Measurements from ENCODE around the gene ZFR2. TPM values are rescaled to one million over a fixed set of nuclear protein-coding genes. Genes with fewer than 3 reads are reported as not detected.

The ZFR2 gene
- total RNA-seq, 1 donor from 2014 or later: not detected

DNA sequence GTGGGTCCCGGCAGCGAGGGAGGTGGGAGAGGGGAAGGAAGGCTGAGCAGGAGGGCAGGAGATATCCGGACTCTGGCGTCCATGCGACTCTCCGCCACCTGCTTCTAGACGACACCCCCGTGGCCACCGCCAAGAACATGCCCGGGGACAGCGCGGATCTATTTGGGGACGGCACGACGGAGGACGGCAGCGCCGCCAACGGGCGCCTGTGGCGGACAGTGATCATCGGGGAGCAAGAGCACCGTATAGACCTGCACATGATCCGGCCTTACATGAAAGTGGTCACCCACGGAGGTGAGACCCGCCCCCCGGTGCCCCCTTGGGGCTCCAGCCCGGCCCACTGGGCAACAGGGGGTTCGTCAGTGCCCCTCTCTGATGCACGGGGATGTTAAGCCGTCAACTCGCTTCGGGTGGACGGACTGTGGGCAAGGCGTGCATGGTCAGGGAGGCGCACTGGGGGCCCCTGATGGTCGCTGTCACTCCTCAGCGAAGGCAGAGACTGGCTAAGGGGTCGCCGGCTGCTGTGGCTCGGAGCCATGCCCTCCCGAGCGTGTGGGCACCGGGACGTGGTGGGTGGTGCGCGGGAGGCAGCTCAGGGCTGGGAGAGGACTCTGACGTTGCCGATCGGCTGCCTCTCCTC, 38.9 kb upstream of the ZFR2 start:
- no peak for DNase-seq (ENCODE audit: extremely low spot score, unreplicated experiment)
- Mint-ChIP-seq H3K4me3 (ENCODE audit: unreplicated experiment) (no peak overlapping the region), H3K27ac (ENCODE audit: unreplicated experiment) (no peak overlapping the region), H3K4me1 (ENCODE audit: unreplicated experiment) (no peaks in the 10 kb centered on the region), H3K27me3 (ENCODE audit: unreplicated experiment) (no peaks in the 10 kb centered on the region), H3K9me3 (ENCODE audit: unreplicated experiment) (no peaks in the 10 kb centered on the region), H3K36me3 (ENCODE audit: unreplicated experiment) (no peaks in the 10 kb centered on the region)
- TF ChIP-seq, protein P1, sequence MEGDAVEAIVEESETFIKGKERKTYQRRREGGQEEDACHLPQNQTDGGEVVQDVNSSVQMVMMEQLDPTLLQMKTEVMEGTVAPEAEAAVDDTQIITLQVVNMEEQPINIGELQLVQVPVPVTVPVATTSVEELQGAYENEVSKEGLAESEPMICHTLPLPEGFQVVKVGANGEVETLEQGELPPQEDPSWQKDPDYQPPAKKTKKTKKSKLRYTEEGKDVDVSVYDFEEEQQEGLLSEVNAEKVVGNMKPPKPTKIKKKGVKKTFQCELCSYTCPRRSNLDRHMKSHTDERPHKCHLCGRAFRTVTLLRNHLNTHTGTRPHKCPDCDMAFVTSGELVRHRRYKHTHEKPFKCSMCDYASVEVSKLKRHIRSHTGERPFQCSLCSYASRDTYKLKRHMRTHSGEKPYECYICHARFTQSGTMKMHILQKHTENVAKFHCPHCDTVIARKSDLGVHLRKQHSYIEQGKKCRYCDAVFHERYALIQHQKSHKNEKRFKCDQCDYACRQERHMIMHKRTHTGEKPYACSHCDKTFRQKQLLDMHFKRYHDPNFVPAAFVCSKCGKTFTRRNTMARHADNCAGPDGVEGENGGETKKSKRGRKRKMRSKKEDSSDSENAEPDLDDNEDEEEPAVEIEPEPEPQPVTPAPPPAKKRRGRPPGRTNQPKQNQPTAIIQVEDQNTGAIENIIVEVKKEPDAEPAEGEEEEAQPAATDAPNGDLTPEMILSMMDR (IDR thresholded peaks at IDR 0.05): no peak

GRCh38 chr19:3904233-3904632, 35.4 kb upstream of the ZFR2 start:
- Mint-ChIP-seq H3K27ac (ENCODE audit: unreplicated experiment) (no peak overlapping the region), H3K27me3 (ENCODE audit: unreplicated experiment) (peaks cover 5% of the 10 kb centered on the region), H3K4me1 (ENCODE audit: unreplicated experiment) (no peaks in the 10 kb centered on the region), H3K9me3 (ENCODE audit: unreplicated experiment) (no peaks in the 10 kb centered on the region), H3K4me3 (ENCODE audit: unreplicated experiment) (no peak overlapping the region), H3K36me3 (ENCODE audit: unreplicated experiment) (no peaks in the 10 kb centered on the region)
- TF ChIP-seq, protein P1 (IDR thresholded peaks at IDR 0.05): no peak
- DNase-seq (ENCODE audit: extremely low spot score, unreplicated experiment): no peak

GRCh38 chr19:3902317-3902973, 33.6 kb upstream of the ZFR2 start:
- no peak for DNase-seq (ENCODE audit: extremely low spot score, unreplicated experiment)
- no peak overlapping the region for H3K27ac Mint-ChIP-seq (ENCODE audit: unreplicated experiment)
- H3K4me3 Mint-ChIP-seq (ENCODE audit: unreplicated experiment): no peak overlapping the region
- H3K4me1 Mint-ChIP-seq (ENCODE audit: unreplicated experiment): no peaks in the 10 kb centered on the region
- H3K27me3 Mint-ChIP-seq (ENCODE audit: unreplicated experiment): peaks cover 5% of the 10 kb centered on the region
- no peaks in the 10 kb centered on the region for H3K9me3 Mint-ChIP-seq (ENCODE audit: unreplicated experiment)
- TF ChIP-seq, protein P1 (IDR thresholded peaks at IDR 0.05): no peak
- H3K36me3 Mint-ChIP-seq (ENCODE audit: unreplicated experiment): no peaks in the 10 kb centered on the region

- Mint-ChIP-seq H3K27ac (ENCODE audit: unreplicated experiment) (no peak overlapping the region), H3K36me3 (ENCODE audit: unreplicated experiment) (no peaks in the 10 kb centered on the region)
- no peak for DNase-seq (ENCODE audit: extremely low spot score, unreplicated experiment)
Observed at GRCh38 chr19:3899531-3900294, 30.9 kb upstream of the ZFR2 start.

More at GRCh38 chr19:3899531-3900294, 30.9 kb upstream of the ZFR2 start:
- TF ChIP-seq, protein P1 (IDR thresholded peaks at IDR 0.05): no peak
- peaks cover 8% of the 10 kb centered on the region for H3K27me3 Mint-ChIP-seq (ENCODE audit: unreplicated experiment)
- no peaks in the 10 kb centered on the region for H3K4me1 Mint-ChIP-seq (ENCODE audit: unreplicated experiment)
- no peaks in the 10 kb centered on the region for H3K9me3 Mint-ChIP-seq (ENCODE audit: unreplicated experiment)
- no peak overlapping the region for H3K4me3 Mint-ChIP-seq (ENCODE audit: unreplicated experiment)

Data from osteocyte (in vitro differentiated cells).